G401 (cell line): Measurements from ENCODE around the gene EXOC2. TPM values are rescaled to one million over a fixed set of nuclear protein-coding genes. Genes with fewer than 3 reads are reported as not detected.

ENCODE experiments used
- DNase-seq: peaks from one replicate; pipeline ENCODE4 v3.0.0-alpha.2; 2015; ENCODE audit warnings: low spot score
- in situ Hi-C: cut with HindIII; loops from 2 replicates; pipeline ENCODE4 v1.10.0; 2016; ENCODE audit warnings: low sequenced_read_pairs, mixed read lengths
- total RNA-seq: library from RNA; depleted of rRNA; stranded (reverse); fragments of >200 nt; shearing (Covaris generic); gene quantifications from 2 replicates; pipeline ENCODE4 v1.2.3, GENCODE V29; 2014

Gene EXOC2
- total RNA-seq, 1 experiment from 2014 or later: 36.7 TPM

- no peak for DNase-seq
- in situ Hi-C loops: no loop called here
Observed at GRCh38 chr6:652865-653264, 40.1 kb downstream of the EXOC2 start.

GRCh38 chr6:650098-650497 lies 42.8 kb downstream of the EXOC2 start:
- no peak for DNase-seq
- in situ Hi-C loops: no loop called here

GRCh38 chr6:642805-643204 lies 50.1 kb downstream of the EXOC2 start:
- in situ Hi-C loops: no loop called here
- no peak for DNase-seq

GRCh38 chr6:641225-641985 lies 51.5 kb downstream of the EXOC2 start:
- in situ Hi-C loops: no loop called here
- DNase-seq: no peak

- DNase-seq: no peak
- in situ Hi-C loops: no loop called here
Observed at GRCh38 chr6:636488-636887, 56.5 kb downstream of the EXOC2 start.

GRCh38 chr6:635233-635632 lies 57.7 kb downstream of the EXOC2 start:
- in situ Hi-C loops: no loop called here
- no peak for DNase-seq

GRCh38 chr6:633611-634010 lies 59.3 kb downstream of the EXOC2 start:
- no peak for DNase-seq
- in situ Hi-C loops: no loop called here

- in situ Hi-C loops: no loop called here
Observed at GRCh38 chr6:628766-629165, 64.2 kb downstream of the EXOC2 start.

GRCh38 chr6:626236-626635 lies 66.7 kb downstream of the EXOC2 start:
- in situ Hi-C loops: no loop called here
- no peak for DNase-seq

More at GRCh38 chr6:628766-629165, 64.2 kb downstream of the EXOC2 start:
- no peak for DNase-seq

- DNase-seq: peak; percentile 11
- in situ Hi-C loops: no loop called here
Observed at GRCh38 chr6:624979-625378, 68.0 kb downstream of the EXOC2 start.

- in situ Hi-C loops: no loop called here
Observed at GRCh38 chr6:622462-622861, 70.5 kb downstream of the EXOC2 start.

GRCh38 chr6:621931-622330 lies 71.0 kb downstream of the EXOC2 start:
- DNase-seq: no peak
- in situ Hi-C loops: no loop called here

More at GRCh38 chr6:622462-622861, 70.5 kb downstream of the EXOC2 start:
- DNase-seq: no peak

GRCh38 chr6:620950-621349 lies 72.0 kb downstream of the EXOC2 start:
- no peak for DNase-seq
- in situ Hi-C loops: no loop called here

GRCh38 chr6:620166-620565 lies 72.8 kb downstream of the EXOC2 start:
- in situ Hi-C loops: no loop called here
- no peak for DNase-seq

GRCh38 chr6:617456-618100 lies 75.4 kb downstream of the EXOC2 start:
- peak; percentile 66 for DNase-seq
- in situ Hi-C loops: no loop called here

- in situ Hi-C loops: no loop called here
Observed at GRCh38 chr6:613981-614380, 79.0 kb downstream of the EXOC2 start.

GRCh38 chr6:611928-612327 lies 81.0 kb downstream of the EXOC2 start:
- in situ Hi-C loops: no loop called here
- DNase-seq: no peak

More at GRCh38 chr6:613981-614380, 79.0 kb downstream of the EXOC2 start:
- no peak for DNase-seq

GRCh38 chr6:610882-611281 lies 82.1 kb downstream of the EXOC2 start:
- DNase-seq: no peak
- in situ Hi-C loops: no loop called here

GRCh38 chr6:609905-610304 lies 83.0 kb downstream of the EXOC2 start:
- DNase-seq: no peak
- in situ Hi-C loops: no loop called here

- no peak for DNase-seq
- in situ Hi-C loops: no loop called here
Observed at GRCh38 chr6:606829-607379, 86.0 kb downstream of the EXOC2 start.
